HG02943 (cell line): Measurements from ENCODE around the gene ADRA1B.

Experiments used
- ATAC-seq: cut with Tn5 transposase; IDR thresholded peaks from one replicate; pipeline ENCODE4 v1.9.1; 2021; ENCODE audit warnings: mild to moderate bottlenecking, low read depth, moderate library complexity; ENCODE audit not compliant: unreplicated experiment

The ADRA1B gene

DNA sequence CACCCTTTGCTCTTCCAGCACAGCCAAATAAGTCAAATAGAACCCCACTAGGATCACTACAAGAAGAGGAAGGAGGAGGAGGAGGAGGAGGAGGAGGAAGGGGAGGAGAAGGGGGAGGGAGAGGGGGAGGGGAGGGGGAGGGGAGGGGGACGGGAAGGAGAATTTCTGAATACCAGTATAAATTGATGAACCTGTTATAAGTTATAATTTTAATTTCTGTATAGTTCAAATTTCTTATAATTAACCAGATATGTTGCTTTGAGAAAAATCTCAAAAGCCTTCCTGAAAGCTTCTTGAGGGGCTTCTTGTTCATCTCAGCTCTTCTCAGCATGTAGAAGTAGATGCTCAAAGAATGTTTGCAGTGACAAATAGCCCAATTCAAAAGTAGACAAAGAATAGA is 15.0 kb upstream of the ADRA1B start:
- ATAC-seq: no peak

DNA sequence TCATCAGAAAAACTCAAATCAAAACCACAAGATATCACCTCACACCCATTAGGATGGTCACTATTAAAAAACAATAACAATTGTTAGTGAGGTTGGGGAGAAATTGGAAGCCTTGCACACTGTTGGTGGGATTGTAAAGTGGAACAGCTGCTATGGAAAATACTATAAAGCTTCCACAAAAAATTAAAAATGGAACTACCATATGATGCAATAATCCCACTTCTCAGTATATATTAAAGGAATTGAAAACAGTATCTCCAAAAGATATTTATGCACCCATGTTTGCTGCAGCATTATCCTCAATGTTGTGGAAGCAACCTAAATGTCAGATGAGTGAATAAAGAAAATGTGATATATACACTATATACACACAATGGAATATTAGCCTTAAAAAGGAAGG is 14.5 kb upstream of the ADRA1B start:
- ATAC-seq: no peak

- ATAC-seq: no peak
These were observed 13.7 kb upstream of the ADRA1B start for GRCh38 chr5:159902444-159903121.

GRCh38 chr5:159903131-159903530 is 13.2 kb upstream of the ADRA1B start:
- no peak for ATAC-seq

- no peak for ATAC-seq
These were observed 11.4 kb upstream of the ADRA1B start for GRCh38 chr5:159904874-159905273.

DNA sequence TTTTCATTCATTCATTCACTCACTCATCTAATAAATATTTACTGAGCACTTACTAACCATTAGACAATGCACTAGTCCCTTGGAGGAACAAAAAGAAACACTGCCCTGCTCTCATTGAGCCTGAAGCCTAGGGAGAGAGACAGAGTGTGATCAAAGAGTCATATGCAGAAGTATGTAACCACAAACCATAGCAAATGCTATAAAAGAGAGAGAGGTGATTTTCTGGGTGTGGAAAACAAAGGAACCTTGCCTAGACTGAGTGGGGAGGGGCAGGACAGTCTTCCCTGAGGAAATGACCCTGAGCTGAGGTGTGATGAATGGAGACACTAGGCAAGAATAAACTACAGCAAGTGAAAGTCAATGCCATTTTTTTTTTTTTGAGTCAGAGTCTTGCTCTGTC is 10.8 kb upstream of the ADRA1B start:
- no peak for ATAC-seq

- no peak for ATAC-seq
These were observed 9.8 kb upstream of the ADRA1B start for GRCh38 chr5:159906463-159906862.

- ATAC-seq: no peak
These were observed 9.3 kb upstream of the ADRA1B start for GRCh38 chr5:159906943-159907342.

DNA sequence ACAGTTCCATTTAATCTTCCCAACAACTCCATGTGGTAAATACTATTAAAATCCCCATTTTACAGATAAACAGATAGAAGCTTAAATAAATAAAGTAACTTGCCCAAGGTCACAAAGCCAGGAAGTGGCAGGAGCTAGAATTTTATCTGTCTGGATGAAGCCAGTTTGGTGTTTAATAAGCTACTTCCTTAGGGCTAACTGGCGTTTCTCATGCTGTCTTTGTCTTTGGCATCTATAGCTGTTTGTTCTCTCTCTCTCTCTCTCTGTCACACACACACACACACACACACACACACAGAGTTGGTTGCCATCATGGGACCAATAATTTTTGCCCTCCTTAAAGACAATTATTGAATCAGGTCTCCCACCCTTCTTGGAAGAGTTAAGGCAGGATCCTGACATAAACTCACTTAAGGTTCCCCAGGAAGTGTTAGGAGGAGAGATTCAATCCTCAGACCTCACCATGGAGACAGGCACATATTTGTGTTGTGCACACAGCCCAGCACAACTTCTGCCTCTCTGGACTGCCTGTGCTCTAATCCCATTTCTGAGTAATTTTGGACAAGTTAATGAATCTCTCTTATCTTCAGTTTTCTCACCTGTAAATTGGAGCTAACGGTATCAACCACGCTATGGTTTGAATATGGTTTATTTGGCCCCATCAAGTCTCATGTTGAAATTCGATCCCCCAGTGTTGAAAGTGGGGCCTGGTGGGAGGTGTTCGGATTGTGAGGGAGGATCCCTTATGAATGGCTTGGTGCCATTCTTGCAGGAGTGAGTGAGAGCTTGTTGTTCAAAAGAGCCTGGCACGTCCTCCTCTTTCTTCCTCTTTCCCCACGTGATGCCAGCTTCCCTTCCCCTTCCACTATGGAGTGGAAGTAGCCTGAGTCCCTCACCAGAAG is 8.3 kb upstream of the ADRA1B start:
- ATAC-seq: no peak

GRCh38 chr5:159908591-159908940 is 7.7 kb upstream of the ADRA1B start:
- ATAC-seq: no peak

DNA sequence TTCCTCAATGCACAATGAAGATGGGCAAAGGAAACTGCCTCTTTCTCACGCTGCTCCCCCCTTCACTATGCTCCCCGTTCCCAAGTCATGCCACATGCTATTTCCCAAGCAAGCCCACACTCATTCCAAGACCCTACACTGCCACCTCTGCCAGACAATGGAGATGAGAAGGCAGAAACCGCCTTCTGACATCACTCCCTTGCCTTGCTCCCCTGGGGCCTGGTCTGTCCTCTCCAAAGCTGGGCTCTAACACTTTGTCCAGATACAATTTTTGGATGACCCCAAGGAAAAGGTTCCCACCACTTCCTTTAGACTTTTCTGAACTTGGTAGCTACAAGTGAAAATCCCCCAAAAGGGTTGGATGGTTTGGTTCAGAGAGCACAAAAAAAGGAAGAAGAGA is 7.2 kb upstream of the ADRA1B start:
- ATAC-seq: no peak

DNA sequence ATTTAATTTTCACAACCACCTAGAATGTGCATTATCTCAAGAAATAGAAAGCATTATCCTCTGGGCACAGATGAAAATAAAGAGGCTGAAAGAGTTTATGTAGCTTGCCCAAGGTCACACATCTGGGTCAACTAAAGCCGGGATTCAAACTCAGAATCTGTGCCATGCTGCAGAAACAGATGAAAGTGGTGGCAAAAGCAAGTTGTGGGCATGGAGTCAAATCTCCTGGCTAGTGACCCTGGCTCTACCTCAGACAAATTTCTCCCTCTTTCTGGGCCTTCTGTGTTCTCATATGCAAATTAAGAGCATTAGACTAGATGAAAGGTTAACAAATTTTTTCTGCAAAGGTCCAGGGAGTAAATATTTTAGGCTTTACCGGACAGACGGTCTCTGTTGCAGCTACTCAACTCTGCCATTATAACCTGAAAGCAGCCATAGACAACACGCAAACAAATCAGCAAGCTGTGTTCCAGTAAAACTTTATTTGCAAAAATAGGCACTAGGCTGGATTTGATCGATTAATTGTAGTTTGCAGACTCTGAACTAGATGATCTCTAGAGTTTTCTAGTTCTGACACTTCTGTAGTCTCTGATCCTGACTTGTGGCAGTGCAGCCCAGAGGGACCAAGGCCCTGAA is 6.0 kb upstream of the ADRA1B start:
- ATAC-seq: no peak

DNA sequence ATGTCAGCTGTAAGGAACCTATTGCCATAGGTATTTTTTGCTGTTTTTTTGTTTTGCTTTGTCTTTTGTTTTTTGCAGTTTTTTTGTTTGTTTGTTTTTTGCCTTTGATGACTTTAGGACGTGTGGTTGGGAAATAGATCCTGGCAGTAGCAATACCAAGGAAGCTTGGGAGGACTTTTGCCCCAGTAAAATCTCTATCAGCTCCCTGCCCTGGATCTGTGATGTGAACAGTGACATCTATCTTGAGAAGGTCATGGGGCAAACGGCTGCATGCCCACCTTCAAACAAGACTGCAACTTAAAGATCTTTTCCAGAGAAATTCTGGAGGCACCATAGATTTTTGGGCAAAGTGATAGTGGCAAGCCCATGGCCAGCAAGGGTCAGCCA is 5.4 kb upstream of the ADRA1B start:
- ATAC-seq: no peak

DNA sequence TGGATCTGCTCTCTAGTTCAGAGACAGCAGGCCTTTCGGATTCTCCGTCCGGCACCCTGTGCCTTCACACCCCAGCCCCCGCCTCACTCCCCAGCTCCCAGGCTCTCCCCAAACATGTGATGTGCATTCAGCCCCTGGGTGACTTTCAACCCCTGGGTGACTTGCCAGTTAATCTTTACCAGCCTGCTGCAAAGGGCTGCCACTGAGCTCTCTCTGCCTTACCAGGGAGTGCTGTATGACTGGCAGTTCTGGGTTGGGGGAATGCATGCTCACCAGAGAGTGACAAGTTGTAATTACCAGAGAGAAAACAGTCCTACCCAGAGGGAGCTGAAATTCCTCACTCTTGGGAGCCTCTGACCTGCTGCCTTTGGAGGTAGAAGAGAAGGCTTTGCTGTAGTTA is 4.9 kb upstream of the ADRA1B start:
- ATAC-seq: no peak

DNA sequence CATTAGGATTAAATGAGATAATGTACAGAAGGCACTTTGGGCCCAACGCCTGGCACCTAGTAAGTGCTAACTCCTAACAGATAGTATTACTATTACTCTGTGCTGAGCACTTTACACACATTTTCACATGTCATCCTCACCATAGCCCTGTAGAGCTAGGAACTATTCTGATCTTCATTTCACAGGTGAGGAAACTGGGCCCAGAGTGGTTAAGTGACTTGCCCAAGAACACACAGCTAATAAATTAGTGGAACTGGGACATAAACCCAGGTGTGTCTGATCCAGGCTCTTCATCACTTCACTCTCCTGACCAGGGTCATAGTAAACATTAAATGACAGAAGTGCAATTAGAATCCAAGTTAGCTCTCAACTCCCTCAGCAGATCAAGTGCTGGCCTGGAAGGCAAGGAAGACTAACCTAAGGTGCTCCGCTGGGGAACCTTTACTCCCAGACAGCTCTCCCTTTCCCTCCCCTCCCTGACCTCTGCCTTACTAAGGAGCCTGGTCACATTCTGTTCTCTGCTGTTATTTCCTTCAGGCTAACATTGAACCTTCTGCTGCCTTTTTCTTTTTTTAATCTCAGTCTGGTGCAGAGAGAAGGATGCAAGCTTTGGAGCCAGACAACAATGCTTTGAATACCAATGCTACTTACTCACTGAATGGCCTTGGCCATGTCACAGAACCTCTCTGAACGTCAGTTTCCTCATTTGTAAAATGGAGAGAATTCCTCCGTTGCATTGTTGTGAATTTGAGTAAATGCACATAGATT is 4.1 kb upstream of the ADRA1B start:
- ATAC-seq: no peak

DNA sequence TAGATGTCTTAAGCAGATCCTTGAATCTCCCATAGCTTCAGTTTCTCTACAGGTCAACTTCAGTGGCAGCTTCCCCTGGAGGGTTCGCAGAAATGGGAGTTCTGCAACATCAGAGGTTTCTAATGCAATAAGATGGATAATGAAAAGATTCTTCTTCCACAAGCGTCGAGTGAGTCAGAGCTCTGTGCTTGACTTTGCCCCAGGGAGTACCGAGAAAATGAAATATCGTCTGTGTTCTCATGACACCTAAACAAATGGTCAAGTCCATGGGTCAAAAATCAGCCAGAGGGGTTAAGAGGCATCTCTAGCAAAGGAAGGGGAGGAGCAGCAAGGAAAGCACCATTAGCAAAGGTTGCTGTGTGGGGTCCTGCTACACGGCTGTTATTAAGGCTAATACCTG is 3.2 kb upstream of the ADRA1B start:
- no peak for ATAC-seq

DNA sequence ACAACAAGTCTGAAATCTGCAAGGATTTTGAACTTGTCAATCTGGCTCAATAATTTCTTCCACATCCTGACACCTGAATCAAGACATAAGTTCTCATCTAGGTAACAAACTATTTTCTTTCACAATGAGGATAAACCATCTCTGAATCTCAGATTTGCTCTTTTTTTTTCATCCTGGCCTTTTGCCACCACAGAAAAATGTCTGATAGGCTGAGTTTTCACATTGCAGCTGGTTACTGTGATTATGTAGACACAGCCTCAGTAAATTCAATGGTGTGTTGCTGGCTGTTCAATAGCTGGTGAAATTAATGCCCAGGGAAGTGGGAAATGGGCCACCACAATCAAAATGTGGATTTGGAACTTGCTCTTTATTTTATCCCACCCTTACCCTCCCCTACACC is 2.8 kb upstream of the ADRA1B start:
- no peak for ATAC-seq

DNA sequence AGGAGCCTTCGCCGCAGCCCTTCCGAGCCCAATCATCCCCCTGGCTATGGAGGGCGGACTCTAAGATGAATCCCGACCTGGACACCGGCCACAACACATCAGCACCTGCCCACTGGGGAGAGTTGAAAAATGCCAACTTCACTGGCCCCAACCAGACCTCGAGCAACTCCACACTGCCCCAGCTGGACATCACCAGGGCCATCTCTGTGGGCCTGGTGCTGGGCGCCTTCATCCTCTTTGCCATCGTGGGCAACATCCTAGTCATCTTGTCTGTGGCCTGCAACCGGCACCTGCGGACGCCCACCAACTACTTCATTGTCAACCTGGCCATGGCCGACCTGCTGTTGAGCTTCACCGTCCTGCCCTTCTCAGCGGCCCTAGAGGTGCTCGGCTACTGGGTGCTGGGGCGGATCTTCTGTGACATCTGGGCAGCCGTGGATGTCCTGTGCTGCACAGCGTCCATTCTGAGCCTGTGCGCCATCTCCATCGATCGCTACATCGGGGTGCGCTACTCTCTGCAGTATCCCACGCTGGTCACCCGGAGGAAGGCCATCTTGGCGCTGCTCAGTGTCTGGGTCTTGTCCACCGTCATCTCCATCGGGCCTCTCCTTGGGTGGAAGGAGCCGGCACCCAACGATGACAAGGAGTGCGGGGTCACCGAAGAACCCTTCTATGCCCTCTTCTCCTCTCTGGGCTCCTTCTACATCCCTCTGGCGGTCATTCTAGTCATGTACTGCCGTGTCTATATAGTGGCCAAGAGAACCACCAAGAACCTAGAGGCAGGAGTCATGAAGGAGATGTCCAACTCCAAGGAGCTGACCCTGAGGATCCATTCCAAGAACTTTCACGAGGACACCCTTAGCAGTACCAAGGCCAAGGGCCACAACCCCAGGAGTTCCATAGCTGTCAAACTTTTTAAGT is 819 bp downstream of the ADRA1B start:
- ATAC-seq: no peak

GRCh38 chr5:159917994-159918393 is 1.7 kb downstream of the ADRA1B start:
- ATAC-seq: no peak

DNA sequence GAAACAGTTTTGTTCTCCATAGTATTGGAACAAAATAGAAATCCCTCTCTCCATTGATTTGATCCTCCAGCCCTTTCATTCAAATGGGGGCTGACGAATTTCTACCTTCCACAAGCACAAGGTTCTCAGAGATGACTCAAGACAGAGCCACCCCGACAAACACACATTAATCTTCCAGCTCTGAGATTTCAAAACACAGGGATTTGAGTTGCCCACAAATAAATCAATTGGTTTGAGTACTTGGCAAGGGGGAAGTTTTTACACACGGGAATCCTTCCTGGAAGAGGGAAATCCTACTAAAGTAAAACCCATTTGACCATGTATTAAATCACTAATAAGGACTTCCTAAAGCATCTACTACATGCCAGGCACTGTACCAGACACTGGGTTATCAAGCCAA is 5.4 kb downstream of the ADRA1B start:
- no peak for ATAC-seq
